Jurkat, Clone E6-1 (cell line): ENCODE data around the gene SRC.

Experiments
- DNase-seq: peaks from one replicate; pipeline ENCODE4 v3.0.0-alpha.2; 2011; ENCODE audit warnings: low read depth, low spot score
- H3K4me3 ChIP-seq: 2 replicates; pipeline ENCODE4 v1.5.1; 2011; ENCODE audit warnings: mild to moderate bottlenecking, low read length, control low read depth, moderate library complexity

SRC gene

DNA sequence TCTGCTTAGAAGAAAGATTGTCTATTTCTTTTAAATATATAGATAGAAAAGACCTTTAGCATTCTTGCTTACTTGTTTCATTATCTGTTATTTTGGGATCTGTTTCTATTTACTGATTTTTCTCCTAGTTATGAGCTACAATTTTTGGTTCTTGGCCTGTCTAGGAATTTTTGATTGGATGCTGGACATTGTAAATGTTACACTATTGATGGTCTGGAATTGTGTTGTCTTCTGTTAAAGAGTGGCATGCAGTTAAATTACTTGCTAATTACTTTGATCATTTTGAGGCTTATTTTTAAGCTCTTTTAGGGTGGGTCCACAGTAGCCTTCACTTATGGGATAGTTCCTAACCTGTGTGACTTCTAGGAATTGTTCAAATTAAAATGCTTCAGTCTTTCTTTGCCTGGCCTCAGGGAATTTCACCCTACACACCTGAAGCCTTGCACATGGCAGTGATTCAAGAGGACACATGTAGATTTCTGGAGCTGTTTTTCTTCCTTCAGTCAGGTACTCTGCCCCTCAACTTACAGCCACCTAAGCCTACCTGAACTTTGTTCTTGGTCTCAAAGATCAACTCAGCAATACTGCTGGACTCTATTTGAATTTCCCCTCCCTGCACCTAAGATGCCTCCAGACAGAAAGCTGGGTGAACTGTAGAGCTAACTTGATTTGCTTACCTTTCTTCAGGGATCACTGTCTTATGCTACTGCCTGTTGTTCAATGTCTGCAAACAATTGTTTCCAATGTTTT is 108.9 kb downstream of the SRC start:
- DNase-seq = no peak
- H3K4me3 ChIP-seq = no peak overlapping the region
